Body of pancreas (tissue), 4 donors: ENCODE results near the gene RNF128.

ENCODE experiments used
- CTCF ChIP-seq, 7 experiments: fragments of 450-650 bp in 4 of 7; fragments of 200-600 bp in 3 of 7; sonication (generic) in 3 of 7; IDR thresholded peaks; one replicate each; pipeline ENCODE4 v1.5.1; 2016 to 2019; ENCODE audit warnings: antibody characterized with exemption in 7 of 7
- POLR2A ChIP-seq, 3 donors: fragments of 450-650 bp; IDR thresholded peaks; one replicate each; pipeline ENCODE4 v1.6.1; 2016; ENCODE audit warnings: antibody characterized with exemption in 3 of 3, mild to moderate bottlenecking in 2 of 3

GRCh38 chrX:106734827-106735226 lies 8.3 kb downstream of the RNF128 start:
- TF ChIP-seq CTCF (IDR thresholded peaks at IDR 0.05) (no peak), POLR2A (IDR thresholded peaks at IDR 0.05) (no peak)
